Vagina (tissue), 2 donors: ENCODE results near the gene CNTROB. TPM values are rescaled to one million over a fixed set of nuclear protein-coding genes. Genes with fewer than 3 reads are reported as not detected.

ENCODE experiments used
- DNase-seq, 2 donors: peaks; one replicate each; pipeline ENCODE4 v3.0.0-alpha.2; 2017; ENCODE audit errors: extremely low spot score in 2 of 2
- H3K27ac ChIP-seq: fragments of 200-600 bp; sonication (generic); one replicate; pipeline ENCODE4 v1.5.1; 2019
- H3K27me3 ChIP-seq: fragments of 200-600 bp; sonication (generic); one replicate; pipeline ENCODE4 v1.5.1; 2019
- H3K36me3 ChIP-seq, 2 donors: fragments of 200-600 bp; sonication (generic); one replicate each; pipeline ENCODE4 v1.5.1; 2017 to 2019
- H3K4me1 ChIP-seq: fragments of 200-600 bp; sonication (generic); one replicate; pipeline ENCODE4 v1.5.1; 2019
- H3K4me3 ChIP-seq, 2 donors: fragments of 200-600 bp; sonication (generic); 1 replicate in 1 of 2; 2 replicates in 1 of 2; pipeline ENCODE4 v1.5.1; 2016 to 2019
- H3K9me3 ChIP-seq: fragments of 200-600 bp; sonication (generic); one replicate; pipeline ENCODE4 v1.5.1; 2019
- CTCF ChIP-seq, 3 experiments: fragments of 450-650 bp in 2 of 3; fragments of 200-600 bp in 1 of 3; sonication (generic) in 1 of 3; IDR thresholded peaks; one replicate each; pipeline ENCODE4 v1.5.1; 2017 to 2019; ENCODE audit warnings: antibody characterized with exemption in 3 of 3, mild to moderate bottlenecking in 2 of 3, moderate library complexity in 2 of 3
- POLR2A ChIP-seq, 2 donors: fragments of 450-650 bp; IDR thresholded peaks; one replicate each; pipeline ENCODE4 v1.6.1; 2017; ENCODE audit warnings: antibody characterized with exemption in 2 of 2, mild to moderate bottlenecking in 2 of 2, moderate library complexity in 2 of 2
- POLR2AphosphoS5 ChIP-seq, 2 donors: sonication (generic); formaldehyde crosslinking; IDR thresholded peaks; one replicate each; pipeline ENCODE4 v1.9.0; 2017; ENCODE audit warnings: antibody characterized with exemption in 2 of 2, mild to moderate bottlenecking in 2 of 2, low read depth in 1 of 2; ENCODE audit not compliant: insufficient read depth in 1 of 2
- intact Hi-C: fragments of 100-400 bp; cut with DNase I; formaldehyde crosslinking; loops from one replicate; pipeline ENCODE4 v1.15.1; 2023
- total RNA-seq: library from RNA; depleted of rRNA; stranded (reverse); fragments of >200 nt; gene quantifications from one replicate; pipeline ENCODE4 v1.2.3, GENCODE V29; 2016

The CNTROB gene
- total RNA-seq, 1 donor from 2014 or later = 20.9 TPM

GRCh38 chr17:7944326-7944725 lies 12.3 kb downstream of the CNTROB start:
- no peak for TF ChIP-seq POLR2A (IDR thresholded peaks at IDR 0.05)
- no peak for TF ChIP-seq CTCF (IDR thresholded peaks at IDR 0.05)
- no peak for TF ChIP-seq POLR2AphosphoS5 (IDR thresholded peaks at IDR 0.05; ENCODE audit: insufficient read depth in 1 of 2, low read depth in 1 of 2)
- Histone ChIP-seq H3K27me3 (no peaks in the 10 kb centered on the region), H3K36me3 (peaks cover 0 to 69% of the 10 kb centered on the region in 2 donors), H3K9me3 (no peaks in the 10 kb centered on the region), H3K4me1 (no peaks in the 10 kb centered on the region), H3K4me3 (no peak overlapping the region), H3K27ac (no peak overlapping the region)
- intact Hi-C loops = no loop called here
- no peak for DNase-seq

- no peaks in the 10 kb centered on the region for H3K4me1 ChIP-seq
- no peak overlapping the region for H3K4me3 ChIP-seq
- no peaks in the 10 kb centered on the region for H3K27me3 ChIP-seq
- no peak overlapping the region for H3K27ac ChIP-seq
- peaks cover 0 to 60% of the 10 kb centered on the region in 2 donors for H3K36me3 ChIP-seq
- TF ChIP-seq POLR2A (IDR thresholded peaks at IDR 0.05) = no peak
- no peak for TF ChIP-seq POLR2AphosphoS5 (IDR thresholded peaks at IDR 0.05; ENCODE audit: insufficient read depth in 1 of 2, low read depth in 1 of 2)
- no peak for TF ChIP-seq CTCF (IDR thresholded peaks at IDR 0.05)
- intact Hi-C loops = no loop called here
- H3K9me3 ChIP-seq = no peaks in the 10 kb centered on the region
- no peak for DNase-seq
These were observed 13.6 kb downstream of the CNTROB start for GRCh38 chr17:7945651-7946050.

GRCh38 chr17:7946441-7946840 lies 14.4 kb downstream of the CNTROB start:
- Histone ChIP-seq H3K36me3 (peaks cover 0 to 60% of the 10 kb centered on the region in 2 donors), H3K4me1 (no peaks in the 10 kb centered on the region), H3K27me3 (no peaks in the 10 kb centered on the region), H3K4me3 (no peak overlapping the region), H3K27ac (no peak overlapping the region), H3K9me3 (no peaks in the 10 kb centered on the region)
- intact Hi-C loops = no loop called here
- TF ChIP-seq CTCF (IDR thresholded peaks at IDR 0.05) (no peak), POLR2A (IDR thresholded peaks at IDR 0.05) (no peak), POLR2AphosphoS5 (IDR thresholded peaks at IDR 0.05; ENCODE audit: insufficient read depth in 1 of 2, low read depth in 1 of 2) (no peak)
- DNase-seq = no peak

- Histone ChIP-seq H3K4me3 (no peak overlapping the region), H3K4me1 (no peaks in the 10 kb centered on the region), H3K9me3 (no peaks in the 10 kb centered on the region), H3K36me3 (peaks cover 0 to 60% of the 10 kb centered on the region in 2 donors), H3K27ac (no peak overlapping the region), H3K27me3 (no peaks in the 10 kb centered on the region)
- TF ChIP-seq CTCF (IDR thresholded peaks at IDR 0.05) (no peak), POLR2AphosphoS5 (IDR thresholded peaks at IDR 0.05; ENCODE audit: insufficient read depth in 1 of 2, low read depth in 1 of 2) (no peak), POLR2A (IDR thresholded peaks at IDR 0.05) (no peak)
- no peak for DNase-seq
- intact Hi-C loops = no loop called here
These were observed 15.6 kb downstream of the CNTROB start for GRCh38 chr17:7947651-7948050.

GRCh38 chr17:7950578-7950977 lies 18.6 kb downstream of the CNTROB start:
- intact Hi-C loops = no loop called here
- no peak for DNase-seq
- TF ChIP-seq POLR2A (IDR thresholded peaks at IDR 0.05) (no peak), CTCF (IDR thresholded peaks at IDR 0.05) (no peak), POLR2AphosphoS5 (IDR thresholded peaks at IDR 0.05; ENCODE audit: insufficient read depth in 1 of 2, low read depth in 1 of 2) (no peak)
- Histone ChIP-seq H3K36me3 (peaks cover 0 to 36% of the 10 kb centered on the region in 2 donors), H3K27ac (no peak overlapping the region), H3K27me3 (no peaks in the 10 kb centered on the region), H3K9me3 (no peaks in the 10 kb centered on the region), H3K4me3 (no peak overlapping the region), H3K4me1 (no peaks in the 10 kb centered on the region)
